Upper lobe of right lung (tissue), 1 donor: ENCODE results near the gene WRAP73. TPM values are rescaled to one million over a fixed set of nuclear protein-coding genes. Genes with fewer than 3 reads are reported as not detected.

Source experiments
- ATAC-seq: fragments of 200-7000 bp; cut with Tn5 transposase; one replicate; pipeline ENCODE4 v1.9.1; 2020; ENCODE audit warnings: mild to moderate bottlenecking, moderate library complexity
- DNase-seq: peaks from one replicate; pipeline ENCODE4 v3.0.0-alpha.2; 2020
- H3K27ac ChIP-seq: fragments of 200-600 bp; one replicate; pipeline ENCODE4 v1.8.0; 2022
- H3K27me3 ChIP-seq: fragments of 200-600 bp; one replicate; pipeline ENCODE4 v1.8.0; 2022; ENCODE audit warnings: mild to moderate bottlenecking
- H3K36me3 ChIP-seq: fragments of 200-600 bp; one replicate; pipeline ENCODE4 v1.8.0; 2022
- H3K4me1 ChIP-seq: fragments of 200-600 bp; one replicate; pipeline ENCODE4 v1.8.0; 2022
- H3K4me3 ChIP-seq: fragments of 200-600 bp; one replicate; pipeline ENCODE4 v1.8.0; 2022; ENCODE audit warnings: mild to moderate bottlenecking
- H3K9me3 ChIP-seq: fragments of 200-600 bp; one replicate; pipeline ENCODE4 v1.8.0; 2022
- CTCF ChIP-seq: fragments of 200-600 bp; IDR thresholded peaks from one replicate; pipeline ENCODE4 v1.8.0; 2022; ENCODE audit warnings: antibody characterized with exemption
- intact Hi-C: fragments of 100-400 bp; cut with DNase I; formaldehyde crosslinking; loops from one replicate; pipeline ENCODE4 v1.11.0; 2022
- total RNA-seq: library from RNA; stranded (reverse); fragmentation: NEBNext Ultra II Directional; extraction: Animal tissue kit (Norgen Biotek cat#: 25700); gene quantifications from one replicate; pipeline ENCODE4 v1.2.1, GENCODE V29; 2021
- donor health status: DM: no; HTN: yes; CAD: no; lungs with severe emphysema.

WRAP73 gene
- total RNA-seq, 1 donor from 2014 or later = 18.5 TPM

GRCh38 chr1:3594706-3595377 lies 55.1 kb downstream of the WRAP73 start:
- DNase-seq (no peak), ATAC-seq (no peak)
- no peak for TF ChIP-seq CTCF
- no peaks in the 10 kb centered on the region for H3K9me3 ChIP-seq
- no peak overlapping the region for H3K4me3 ChIP-seq
- H3K27ac ChIP-seq = no peak overlapping the region
- H3K4me1 ChIP-seq = peaks cover 48% of the 10 kb centered on the region
- no peaks in the 10 kb centered on the region for H3K27me3 ChIP-seq
- no peaks in the 10 kb centered on the region for H3K36me3 ChIP-seq
- intact Hi-C loops = no loop called here

- ATAC-seq (no peak), DNase-seq (no peak)
- TF ChIP-seq CTCF = no peak
- no peak overlapping the region for H3K4me3 ChIP-seq
- H3K36me3 ChIP-seq = no peaks in the 10 kb centered on the region
- no peak overlapping the region for H3K27ac ChIP-seq
- peaks cover 43% of the 10 kb centered on the region for H3K4me1 ChIP-seq
- no peaks in the 10 kb centered on the region for H3K9me3 ChIP-seq
- intact Hi-C loops = no loop called here
- H3K27me3 ChIP-seq = no peaks in the 10 kb centered on the region
These were observed 56.2 kb downstream of the WRAP73 start for GRCh38 chr1:3593745-3594144.

- Histone ChIP-seq H3K4me1 (peaks cover 39% of the 10 kb centered on the region), H3K36me3 (no peaks in the 10 kb centered on the region), H3K27ac (no peak overlapping the region), H3K27me3 (no peaks in the 10 kb centered on the region), H3K9me3 (no peaks in the 10 kb centered on the region), H3K4me3 (no peak overlapping the region)
- TF ChIP-seq CTCF = no peak
- ATAC-seq = no peak
- DNase-seq = no peak
- intact Hi-C loops = no loop called here
These were observed 56.6 kb downstream of the WRAP73 start for GRCh38 chr1:3593334-3593733.

DNA sequence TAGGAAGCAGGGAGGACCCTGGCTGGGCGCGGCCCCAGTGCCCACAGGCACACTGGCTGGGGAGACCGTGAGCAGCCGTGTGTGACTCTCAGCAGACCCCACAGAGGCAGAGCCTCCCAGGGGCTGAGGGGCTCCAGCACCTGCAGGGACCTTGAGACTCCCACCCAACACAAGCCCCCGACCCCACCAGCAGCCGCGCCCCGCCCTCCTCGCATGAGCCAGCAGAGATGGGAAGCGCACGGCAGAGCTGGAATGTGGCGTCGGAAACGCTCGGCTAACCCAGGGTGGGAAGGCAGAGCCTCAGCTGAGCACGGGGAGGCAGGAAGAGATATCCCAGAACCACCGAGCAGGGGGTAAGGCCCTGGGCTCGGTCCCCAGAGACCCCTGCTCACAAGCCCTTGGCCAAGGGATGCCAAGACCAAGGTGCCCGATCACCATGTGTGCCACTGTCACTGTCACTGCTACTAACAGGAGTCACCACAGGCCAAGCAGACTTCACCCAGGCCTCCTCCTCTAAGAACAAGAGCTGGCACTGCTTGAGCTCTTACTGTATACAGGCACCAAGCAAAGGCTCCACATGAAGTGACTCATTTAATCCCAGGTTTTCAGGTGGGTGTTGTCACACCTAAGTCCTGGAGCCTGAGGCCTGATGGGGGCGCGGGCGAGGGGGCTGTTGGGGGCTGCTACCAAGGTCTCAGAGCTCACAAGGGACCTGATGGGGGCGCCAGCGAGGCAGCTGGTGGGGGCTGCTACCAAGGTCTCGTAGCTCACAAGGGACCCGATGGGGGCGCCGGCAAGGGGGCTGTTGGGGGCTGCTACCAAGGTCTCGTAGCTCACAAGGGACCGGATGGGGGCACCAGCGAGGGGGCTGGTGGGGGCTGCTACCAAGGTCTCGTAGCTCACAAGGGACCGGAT lies 58.7 kb downstream of the WRAP73 start:
- H3K27me3 ChIP-seq = no peaks in the 10 kb centered on the region
- H3K9me3 ChIP-seq = no peaks in the 10 kb centered on the region
- peak overlapping the region; percentile 17 for H3K27ac ChIP-seq
- no peak for DNase-seq
- no peak for ATAC-seq
- intact Hi-C loops = no loop called here
- TF ChIP-seq CTCF = no peak
- peaks cover 22% of the 10 kb centered on the region for H3K4me1 ChIP-seq
- no peak overlapping the region for H3K4me3 ChIP-seq
- no peaks in the 10 kb centered on the region for H3K36me3 ChIP-seq

DNA sequence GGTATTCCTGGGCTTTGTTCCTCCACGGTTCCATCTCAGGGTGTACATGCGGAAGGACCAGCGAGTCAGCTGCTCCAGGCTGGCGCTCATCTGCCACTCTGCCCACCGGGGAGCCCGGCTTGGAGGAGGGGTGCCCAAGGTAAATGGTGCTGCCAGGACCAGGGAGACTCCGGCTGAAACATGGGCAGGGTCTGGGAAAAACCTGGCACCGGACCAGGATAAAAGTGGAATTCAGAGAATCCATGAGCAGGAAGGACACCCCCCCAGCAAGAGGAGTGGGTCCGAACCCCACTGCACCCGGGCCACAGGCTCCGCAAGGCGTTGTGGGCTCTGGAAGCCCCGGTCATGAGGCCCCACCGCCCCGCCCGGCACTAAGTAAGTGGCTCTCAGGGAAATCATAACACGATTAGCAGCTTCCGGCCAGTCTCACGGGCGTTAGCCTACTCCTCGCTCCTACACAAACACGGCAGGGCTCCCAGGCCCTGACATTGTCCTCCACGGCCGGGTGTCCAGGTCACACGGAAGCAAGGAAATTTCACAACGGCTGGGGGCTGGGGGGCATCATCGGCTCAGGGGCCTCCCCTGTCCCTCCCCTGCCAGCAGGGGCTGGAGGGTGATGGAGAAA lies 59.7 kb downstream of the WRAP73 start:
- ATAC-seq (peak; percentile 81), DNase-seq (peak; percentile 78)
- no peak overlapping the region for H3K4me3 ChIP-seq
- H3K27me3 ChIP-seq = no peaks in the 10 kb centered on the region
- intact Hi-C loops = no loop called here
- H3K27ac ChIP-seq = peak overlapping the region; percentile 17
- no peaks in the 10 kb centered on the region for H3K36me3 ChIP-seq
- peaks cover 22% of the 10 kb centered on the region for H3K4me1 ChIP-seq
- no peaks in the 10 kb centered on the region for H3K9me3 ChIP-seq
- no peak for TF ChIP-seq CTCF
